H1 (cell line): ENCODE measurements around the gene EHHADH. TPM values are rescaled to one million over a fixed set of nuclear protein-coding genes. Genes with fewer than 3 reads are reported as not detected.

Experiments used
- BRCA1 ChIP-seq: IDR thresholded peaks from 2 replicates; pipeline ENCODE4 v1.6.1; 2012; ENCODE audit warnings: low read depth, low read length, improper control_type of control experiment
- CBX5 ChIP-seq: fragments of 300-800, 300-1000 bp; sonication (generic); IDR thresholded peaks from 2 replicates; pipeline ENCODE4 v1.7.1; 2016; ENCODE audit warnings: antibody characterized with exemption, low read length, low read depth
- CHD1 ChIP-seq: IDR thresholded peaks from 2 replicates; pipeline ENCODE4 v1.6.1; 2012; ENCODE audit warnings: low read depth, low read length, improper control_type of control experiment
- CHD7 ChIP-seq: fragments of 300-600 bp; sonication (generic); IDR thresholded peaks from 2 replicates; pipeline ENCODE4 v1.7.1; 2012; ENCODE audit warnings: low read length, moderate library complexity, mild to moderate bottlenecking, inconsistent platforms; ENCODE audit not compliant: insufficient replicate concordance
- CTBP2 ChIP-seq: IDR thresholded peaks from 2 replicates; pipeline ENCODE4 v1.7.0; 2011; ENCODE audit warnings: borderline replicate concordance, mild to moderate bottlenecking, moderate library complexity, mixed read lengths, low read length; ENCODE audit not compliant: insufficient read depth, insufficient read length
- POLR2AphosphoS5 ChIP-seq: IDR thresholded peaks from 2 replicates; pipeline ENCODE4 v1.6.1; 2011; ENCODE audit warnings: low read depth, low read length
- SP4 ChIP-seq: IDR thresholded peaks from 2 replicates; pipeline ENCODE4 v1.6.1; 2012; ENCODE audit warnings: low read length, inconsistent platforms
- SRF ChIP-seq: IDR thresholded peaks from 2 replicates; pipeline ENCODE4 v1.6.1; 2011; ENCODE audit warnings: mild to moderate bottlenecking, low read depth, low read length, moderate library complexity
- SUZ12 ChIP-seq: fragments of 200-600 bp; sonication (generic); IDR thresholded peaks from 2 replicates; pipeline ENCODE4 v1.6.1; 2012; ENCODE audit warnings: mild to moderate bottlenecking, inconsistent platforms, low read length, moderate library complexity, mixed read lengths
- TCF12 ChIP-seq: IDR thresholded peaks from 2 replicates; pipeline ENCODE4 v1.6.1; 2011; ENCODE audit warnings: low read depth, mild to moderate bottlenecking, low read length
- USF2 ChIP-seq: IDR thresholded peaks from 2 replicates; pipeline ENCODE4 v1.6.1; 2011; ENCODE audit warnings: low read length, improper control_type of control experiment
- YY1 ChIP-seq: IDR thresholded peaks from 2 replicates; pipeline ENCODE4 v1.6.1; 2011; ENCODE audit warnings: low read depth, mild to moderate bottlenecking, low read length
- polyA plus RNA-seq, 7 experiments: library from polyadenylated mRNA; depleted of rRNA in 3 of 7; stranded (reverse) in 5 of 7; unstranded in 2 of 7; fragments of >200 nt in 5 of 7; fragments of 200-250 nt in 2 of 7; gene quantifications; 1 replicate in 5 of 7; 2 replicates in 1 of 7; 4 replicates in 1 of 7; pipeline versions ENCODE4 v1.2.1 to v1.2.3, GENCODE V29; 2011 to 2013; ENCODE audit warnings: missing spikeins in 2 of 7, mixed read lengths in 2 of 7
- total RNA-seq: library from RNA; stranded (reverse); fragmentation: NEBNext Ultra II Directional; extraction: Animal tissue kit (Norgen Biotek cat#: 25700); gene quantifications from 2 replicates; pipeline ENCODE4 v1.2.1, GENCODE V29; 2021

EHHADH gene
- total and polyA plus RNA-seq, 2 of the 8 experiments (the other 6 are each of a cell fraction or from before 2014, with no cell fraction given) = 1.4 to 3.5 TPM

GRCh38 chr3:185254799-185255198 lies 950 bp upstream of the EHHADH start (continued):
- no peak for TF ChIP-seq CHD7
- no peak for TF ChIP-seq TCF12
- no peak for TF ChIP-seq YY1
- TF ChIP-seq SRF = no peak
- no peak for TF ChIP-seq POLR2AphosphoS5
- TF ChIP-seq CBX5 = no peak
- no peak for TF ChIP-seq SUZ12
- TF ChIP-seq CHD1 = no peak
- no peak for TF ChIP-seq BRCA1
- TF ChIP-seq USF2 = no peak
- no peak for TF ChIP-seq CTBP2
- no peak for TF ChIP-seq SP4
